Measurements from ENCODE around the gene FXR2.

The FXR2 gene

DNA sequence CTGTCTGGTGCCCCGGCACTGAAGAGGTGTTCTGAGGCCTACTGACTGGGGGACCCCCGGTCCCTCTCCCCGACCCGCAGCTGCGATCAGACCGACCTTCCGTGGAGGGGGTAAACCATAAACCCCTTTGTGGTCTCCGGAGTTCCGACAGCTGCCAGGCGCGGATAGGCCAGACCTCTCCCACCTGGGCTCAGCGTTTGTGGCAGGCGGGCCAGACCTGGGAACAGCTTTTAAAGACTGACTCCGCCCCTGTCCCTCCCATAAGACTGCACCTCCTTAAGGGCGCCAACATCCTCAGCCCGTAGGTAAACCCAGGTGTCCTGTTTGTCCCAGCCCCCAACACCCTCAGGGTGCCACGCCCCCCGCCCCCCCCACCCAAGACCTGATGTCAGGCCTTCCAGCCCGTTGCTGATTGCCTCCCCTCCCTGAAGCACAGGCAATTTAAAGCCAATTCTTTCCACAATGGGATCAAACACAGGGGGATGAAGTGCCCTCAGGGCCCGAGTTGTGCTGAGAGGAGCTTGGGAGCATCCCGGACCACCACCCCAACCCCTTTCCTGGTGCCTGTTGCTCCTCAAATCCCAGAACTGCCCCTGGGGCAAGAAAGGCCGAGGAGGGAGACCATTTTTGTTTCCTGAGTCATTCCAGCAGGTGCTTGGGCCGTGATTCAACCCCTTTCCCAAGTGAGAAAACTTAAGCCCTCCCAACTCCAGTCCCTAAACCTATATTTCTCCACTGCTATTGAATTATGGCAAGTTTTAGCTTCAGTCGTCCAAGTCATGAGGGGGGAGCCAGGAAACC, 24.6 kb downstream of the FXR2 start, which contains the start of gene SOX15:
Gene SOX15, minus strand, starts transcription at position 204 of the 801 bp plus-strand sequence. CDS start 418 bp downstream, outside the sequence.
- no peak for TF ChIP-seq CTCF (conservative IDR thresholded peaks at IDR 0.05; ENCODE audit: low read depth)
- ChIA-PET CTCF (interaction anchor here (0.6 to 2.0 kb wide), 9 partner anchors 10 to 351 kb away, joined by 3 to 21 read pairs (median 5); partner anchors contain the start of genes CD68 and PHF23), POLR2A (ENCODE audit: low non-redundant PET) (interaction anchor here (1.0 to 3.1 kb wide), 6 partner anchors 10 to 239 kb away, joined by 3 to 28 read pairs (median 5); partner anchors contain the start of genes CD68 and WRAP53)
- peak; percentile 88 for DNase-seq (ENCODE audit: low spot score)
- peak within 1 kb of the TSS; percentile 100 for H3K27ac ChIP-seq

DNA sequence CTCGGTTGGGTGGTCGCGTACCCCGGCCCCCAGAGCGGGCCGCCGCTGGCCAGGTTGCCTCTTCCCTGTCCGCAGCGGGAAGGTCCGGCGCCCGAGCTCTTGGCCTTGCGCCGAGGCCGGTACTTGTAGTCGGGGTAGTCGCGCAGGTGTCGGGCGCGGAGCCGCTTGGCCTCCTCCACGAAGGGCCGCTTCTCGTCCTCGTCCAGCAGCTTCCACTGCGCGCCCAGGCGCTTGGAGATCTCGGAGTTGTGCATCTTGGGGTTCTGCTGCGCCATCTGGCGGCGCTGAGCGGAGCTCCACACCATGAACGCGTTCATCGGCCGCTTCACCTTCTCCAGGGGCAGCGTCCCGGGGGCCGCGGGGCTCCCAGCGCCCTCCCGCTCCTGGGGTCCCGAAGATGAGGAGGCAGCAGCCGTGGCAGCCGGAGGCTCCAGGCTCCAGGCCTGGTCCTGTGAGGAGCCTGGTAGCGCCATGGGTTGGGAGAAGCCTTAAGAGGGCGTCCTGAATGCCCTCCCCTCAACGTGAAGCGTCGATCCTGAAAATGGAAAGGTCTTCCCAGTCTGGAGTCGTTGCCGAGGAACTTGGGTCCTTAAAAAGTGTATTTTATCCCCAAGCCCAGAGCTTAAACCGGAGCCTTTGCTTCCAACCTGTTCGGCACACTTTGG, 25.4 kb downstream of the FXR2 start:
- ChIA-PET POLR2A (ENCODE audit: low non-redundant PET) (interaction anchor here (0.5 to 3.1 kb wide), 9 partner anchors 10 to 238 kb away, joined by 3 to 28 read pairs (median 5); partner anchors contain the start of genes CD68, TP53 and WRAP53), CTCF (interaction anchor here (0.5 to 2.0 kb wide), 12 partner anchors 10 to 351 kb away, joined by 3 to 21 read pairs (median 4); partner anchors contain the start of genes CD68 and PHF23)
- peak; percentile 90 for TF ChIP-seq CTCF (conservative IDR thresholded peaks at IDR 0.05; ENCODE audit: low read depth)
- H3K27ac ChIP-seq: peak overlapping the region; percentile 100
- peak; percentile 71 for DNase-seq (ENCODE audit: low spot score)

- H3K27ac ChIP-seq: peak overlapping the region; percentile 100
- ChIA-PET POLR2A (ENCODE audit: low non-redundant PET) (interaction anchor here (0.6 to 3.1 kb wide), 7 partner anchors 9 to 238 kb away, joined by 4 to 28 read pairs (median 5); partner anchors contain the start of genes CD68, TP53 and WRAP53), CTCF (interaction anchor here (0.5 to 2.0 kb wide), 9 partner anchors 9 to 351 kb away, joined by 3 to 21 read pairs (median 3); partner anchors contain the start of gene CD68)
- TF ChIP-seq CTCF (conservative IDR thresholded peaks at IDR 0.05; ENCODE audit: low read depth): no peak
- peak; percentile 53 for DNase-seq (ENCODE audit: low spot score)
Measured at GRCh38 chr17:7588553-7589203, 26.0 kb downstream of the FXR2 start.

- CTCF ChIA-PET: interaction anchor here (0.6 to 1.5 kb wide), 5 partner anchors 12 to 1464 kb away, joined by 3 to 4 read pairs (median 3); no protein-coding TSS in a partner anchor
- peak; percentile 85 for DNase-seq (ENCODE audit: low spot score)
- H3K27ac ChIP-seq: peak overlapping the region; percentile 100
- POLR2A ChIA-PET (ENCODE audit: low non-redundant PET): interaction anchor here (0.5 to 1.2 kb wide), 5 partner anchors 10 to 233 kb away, joined by 3 to 9 read pairs (median 3); no protein-coding TSS in a partner anchor
- TF ChIP-seq CTCF (conservative IDR thresholded peaks at IDR 0.05; ENCODE audit: low read depth): no peak
Measured at GRCh38 chr17:7587420-7588151, 27.1 kb downstream of the FXR2 start.

- ChIA-PET POLR2A (ENCODE audit: low non-redundant PET) (interaction anchor here (0.5 to 1.2 kb wide), 5 partner anchors 10 to 232 kb away, joined by 3 to 9 read pairs (median 3); no protein-coding TSS in a partner anchor), CTCF (interaction anchor here (0.6 to 1.5 kb wide), 5 partner anchors 11 to 1463 kb away, joined by 3 to 4 read pairs (median 3); no protein-coding TSS in a partner anchor)
- peak; percentile 41 for TF ChIP-seq CTCF (conservative IDR thresholded peaks at IDR 0.05; ENCODE audit: low read depth)
- no peak for DNase-seq (ENCODE audit: low spot score)
- H3K27ac ChIP-seq: peak overlapping the region; percentile 100
Measured at GRCh38 chr17:7586673-7587419, 27.9 kb downstream of the FXR2 start.
